Sigmoid colon (tissue), 4 donors: ENCODE measurements around the gene TINAG.

Experiments
- EP300 ChIP-seq, 4 donors: sonication (generic); formaldehyde crosslinking; IDR thresholded peaks; one replicate each; pipeline ENCODE4 v1.6.1; 2017; ENCODE audit warnings: antibody characterized with exemption in 4 of 4
- POLR2A ChIP-seq, 2 donors: fragments of 450-650 bp; IDR thresholded peaks; one replicate each; pipeline ENCODE4 v1.6.1; 2016; ENCODE audit warnings: antibody characterized with exemption in 2 of 2, mild to moderate bottlenecking in 2 of 2, moderate library complexity in 2 of 2
- POLR2AphosphoS5 ChIP-seq, 4 donors: sonication (generic); formaldehyde crosslinking; IDR thresholded peaks; one replicate each; pipeline ENCODE4 v1.6.1; 2017; ENCODE audit warnings: antibody characterized with exemption in 4 of 4
- TF ChIP-seq, protein P1 (sequence below), 4 experiments: fragments of 450-650 bp in 3 of 4; fragments of 200-600 bp in 1 of 4; IDR thresholded peaks; one replicate each; pipeline ENCODE4 v1.5.1; 2016 to 2019; ENCODE audit warnings: antibody characterized with exemption in 4 of 4, mild to moderate bottlenecking in 3 of 4, moderate library complexity in 2 of 4

DNA sequence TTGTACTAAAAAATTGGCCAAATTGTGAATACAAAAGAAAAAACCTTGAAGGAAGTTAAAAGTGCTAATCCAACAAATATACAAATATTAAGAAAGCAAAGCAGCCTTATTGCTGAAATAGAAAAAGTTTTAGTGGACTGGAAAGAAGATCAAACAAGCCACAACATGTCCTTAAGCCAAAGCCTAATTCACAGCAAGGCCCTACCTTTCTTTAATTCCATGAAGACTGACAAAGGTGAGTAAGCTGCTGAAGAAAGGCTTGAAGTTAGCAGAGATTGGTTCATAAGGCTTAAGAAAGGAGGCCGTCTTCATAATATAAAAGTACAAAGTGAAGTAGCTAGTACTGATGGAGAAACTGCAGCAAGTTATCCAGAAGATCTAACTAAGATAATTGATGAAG, 53.5 kb downstream of the TINAG start:
- TF ChIP-seq EP300 (IDR thresholded peaks at IDR 0.05) (no peak), POLR2AphosphoS5 (IDR thresholded peaks at IDR 0.05) (no peak), POLR2A (IDR thresholded peaks at IDR 0.05) (no peak)
- TF ChIP-seq, protein P1, sequence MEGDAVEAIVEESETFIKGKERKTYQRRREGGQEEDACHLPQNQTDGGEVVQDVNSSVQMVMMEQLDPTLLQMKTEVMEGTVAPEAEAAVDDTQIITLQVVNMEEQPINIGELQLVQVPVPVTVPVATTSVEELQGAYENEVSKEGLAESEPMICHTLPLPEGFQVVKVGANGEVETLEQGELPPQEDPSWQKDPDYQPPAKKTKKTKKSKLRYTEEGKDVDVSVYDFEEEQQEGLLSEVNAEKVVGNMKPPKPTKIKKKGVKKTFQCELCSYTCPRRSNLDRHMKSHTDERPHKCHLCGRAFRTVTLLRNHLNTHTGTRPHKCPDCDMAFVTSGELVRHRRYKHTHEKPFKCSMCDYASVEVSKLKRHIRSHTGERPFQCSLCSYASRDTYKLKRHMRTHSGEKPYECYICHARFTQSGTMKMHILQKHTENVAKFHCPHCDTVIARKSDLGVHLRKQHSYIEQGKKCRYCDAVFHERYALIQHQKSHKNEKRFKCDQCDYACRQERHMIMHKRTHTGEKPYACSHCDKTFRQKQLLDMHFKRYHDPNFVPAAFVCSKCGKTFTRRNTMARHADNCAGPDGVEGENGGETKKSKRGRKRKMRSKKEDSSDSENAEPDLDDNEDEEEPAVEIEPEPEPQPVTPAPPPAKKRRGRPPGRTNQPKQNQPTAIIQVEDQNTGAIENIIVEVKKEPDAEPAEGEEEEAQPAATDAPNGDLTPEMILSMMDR (IDR thresholded peaks at IDR 0.05) = no peak
